Midbrain (tissue), 1 donor: ENCODE data around the gene YTHDF2.

Source experiments
- DNase-seq: peaks from one replicate; lab custom pipeline; 2025; lab: John Stamatoyannopoulos, UW

Gene YTHDF2

DNA sequence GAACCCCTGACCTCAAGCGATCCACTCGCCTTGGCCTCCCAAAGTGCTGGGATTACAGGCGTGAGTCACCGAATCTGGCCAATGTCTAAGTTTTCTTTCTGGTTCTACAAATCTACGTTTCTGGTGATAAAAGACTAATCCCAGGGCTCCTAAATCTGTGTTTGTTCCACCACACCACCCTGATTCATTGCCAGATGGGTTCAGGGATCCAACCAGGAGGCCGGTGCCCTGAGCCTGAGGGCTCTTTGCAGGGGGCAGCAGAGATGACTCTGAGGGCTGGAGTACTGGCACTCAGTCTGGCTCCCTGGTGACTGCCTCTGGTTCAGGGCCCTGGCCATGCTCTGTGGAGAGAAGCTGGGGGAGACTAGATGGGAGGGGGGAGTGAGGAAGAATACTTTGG is 64.7 kb downstream of the YTHDF2 start:
- DNase-seq = no peak

DNA sequence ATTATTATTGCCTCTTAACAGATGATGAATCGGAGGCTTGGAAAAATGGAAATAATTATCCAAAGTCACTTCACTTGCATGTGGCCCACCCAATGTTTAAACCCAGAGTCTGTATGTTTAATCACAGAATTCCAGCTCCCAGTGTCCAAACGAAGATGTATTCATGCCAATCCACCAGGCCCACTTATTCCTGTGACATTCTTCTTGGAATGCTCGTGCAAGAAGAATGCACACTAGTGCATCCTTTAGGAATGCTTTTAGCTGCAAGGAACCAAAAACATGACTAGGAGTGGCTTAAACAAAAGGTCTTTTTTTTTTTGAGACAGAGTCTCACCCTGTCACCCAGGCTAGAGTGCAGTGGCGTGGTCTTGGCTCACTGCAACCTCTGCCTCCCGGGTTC is 66.3 kb downstream of the YTHDF2 start:
- DNase-seq = no peak

DNA sequence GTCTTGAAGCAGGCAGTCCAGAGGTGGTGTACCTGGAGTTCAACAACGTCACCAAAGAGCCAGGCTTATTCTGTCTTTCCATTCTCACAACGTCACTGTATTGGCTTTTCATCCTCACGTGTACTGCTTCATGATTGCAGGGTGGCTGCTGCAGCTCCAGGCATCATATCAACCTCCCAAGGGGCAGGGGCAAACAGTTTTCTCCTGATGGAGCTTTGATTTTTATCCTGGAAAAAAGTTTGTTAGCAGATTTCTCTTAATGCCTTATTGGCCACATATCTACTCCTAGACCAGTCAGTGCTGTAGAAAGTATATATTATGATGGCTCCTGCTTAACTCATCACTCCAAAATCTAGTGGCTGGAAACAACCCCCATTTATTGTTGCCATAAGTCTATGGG is 66.9 kb downstream of the YTHDF2 start:
- DNase-seq = no peak

DNA sequence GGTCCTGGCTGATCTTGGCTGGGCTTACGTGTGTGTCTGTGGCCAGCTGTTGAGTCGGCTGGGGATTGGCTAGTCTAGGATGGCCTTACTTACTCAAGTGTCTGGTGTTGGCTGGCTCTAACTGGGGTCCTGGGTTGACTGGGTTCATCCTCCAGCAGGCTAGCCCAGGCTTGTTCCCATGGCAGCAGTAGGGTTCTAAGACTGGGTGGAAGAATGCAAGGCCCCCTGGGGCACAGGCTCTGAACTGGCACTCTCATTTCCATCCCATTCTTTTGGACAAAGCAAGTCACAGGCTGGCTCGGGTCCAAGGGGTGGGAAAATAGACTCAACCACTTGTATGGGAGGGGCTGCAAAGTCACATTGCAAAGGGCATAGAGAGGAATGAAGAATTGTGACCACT is 67.3 kb downstream of the YTHDF2 start:
- DNase-seq = no peak

DNA sequence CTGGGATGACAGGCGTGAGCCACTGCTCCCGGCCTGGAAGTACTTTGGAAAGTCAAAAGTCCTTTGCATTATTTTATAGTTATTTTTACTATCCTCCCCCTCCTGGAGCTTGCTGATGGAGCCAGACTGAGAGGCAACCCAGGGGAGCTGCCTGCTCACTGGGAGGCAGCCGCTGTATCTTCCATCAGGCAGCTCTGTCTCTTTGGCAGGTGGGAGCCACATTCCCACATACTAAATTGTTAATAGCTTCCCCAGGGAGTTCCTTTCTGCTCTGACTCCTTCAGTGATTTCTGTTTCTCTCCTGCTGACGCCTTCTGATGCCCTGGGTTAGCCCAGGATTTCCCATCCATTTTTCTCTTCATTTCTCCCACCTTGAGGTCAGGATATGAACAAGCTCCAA is 70.3 kb downstream of the YTHDF2 start:
- DNase-seq = no peak

DNA sequence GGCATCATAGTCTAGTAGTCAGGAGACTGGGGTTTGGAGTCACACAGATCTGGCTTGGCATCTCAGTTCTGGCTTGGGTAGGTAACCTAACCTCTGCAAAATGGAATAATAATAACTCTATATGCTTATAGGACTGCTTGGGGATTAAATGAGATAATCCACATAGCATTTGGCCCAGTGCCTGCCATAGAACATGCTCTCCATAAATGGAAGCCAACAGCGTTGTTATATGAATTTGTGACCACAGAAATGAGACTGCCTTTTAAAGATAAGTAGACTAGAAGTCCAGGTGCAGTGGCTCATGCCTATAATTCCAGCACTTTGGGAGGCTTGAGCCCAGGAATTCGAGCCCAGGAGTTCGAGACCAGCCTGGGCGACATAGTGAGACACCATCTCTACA is 71.2 kb downstream of the YTHDF2 start:
- no peak for DNase-seq

DNA sequence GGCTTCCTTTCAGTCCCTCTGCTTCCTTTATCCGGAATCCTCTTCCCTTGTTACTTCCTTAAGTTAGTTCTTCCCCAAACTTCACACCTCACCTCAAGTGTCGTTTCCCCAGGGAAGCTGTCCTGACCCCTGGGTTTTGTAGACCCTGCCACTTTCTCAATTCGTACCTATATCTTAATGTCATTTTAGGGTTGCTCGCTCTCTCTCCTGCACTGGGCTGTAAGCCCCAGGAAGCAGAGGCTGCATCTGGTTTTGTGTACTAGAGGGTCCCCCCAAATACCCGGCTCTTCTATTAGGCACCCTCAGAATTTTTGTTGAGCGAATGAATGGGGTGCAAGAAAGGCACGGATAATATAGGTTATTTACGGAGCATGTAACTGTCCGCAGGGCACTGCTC is 74.6 kb downstream of the YTHDF2 start:
- DNase-seq = no peak

DNA sequence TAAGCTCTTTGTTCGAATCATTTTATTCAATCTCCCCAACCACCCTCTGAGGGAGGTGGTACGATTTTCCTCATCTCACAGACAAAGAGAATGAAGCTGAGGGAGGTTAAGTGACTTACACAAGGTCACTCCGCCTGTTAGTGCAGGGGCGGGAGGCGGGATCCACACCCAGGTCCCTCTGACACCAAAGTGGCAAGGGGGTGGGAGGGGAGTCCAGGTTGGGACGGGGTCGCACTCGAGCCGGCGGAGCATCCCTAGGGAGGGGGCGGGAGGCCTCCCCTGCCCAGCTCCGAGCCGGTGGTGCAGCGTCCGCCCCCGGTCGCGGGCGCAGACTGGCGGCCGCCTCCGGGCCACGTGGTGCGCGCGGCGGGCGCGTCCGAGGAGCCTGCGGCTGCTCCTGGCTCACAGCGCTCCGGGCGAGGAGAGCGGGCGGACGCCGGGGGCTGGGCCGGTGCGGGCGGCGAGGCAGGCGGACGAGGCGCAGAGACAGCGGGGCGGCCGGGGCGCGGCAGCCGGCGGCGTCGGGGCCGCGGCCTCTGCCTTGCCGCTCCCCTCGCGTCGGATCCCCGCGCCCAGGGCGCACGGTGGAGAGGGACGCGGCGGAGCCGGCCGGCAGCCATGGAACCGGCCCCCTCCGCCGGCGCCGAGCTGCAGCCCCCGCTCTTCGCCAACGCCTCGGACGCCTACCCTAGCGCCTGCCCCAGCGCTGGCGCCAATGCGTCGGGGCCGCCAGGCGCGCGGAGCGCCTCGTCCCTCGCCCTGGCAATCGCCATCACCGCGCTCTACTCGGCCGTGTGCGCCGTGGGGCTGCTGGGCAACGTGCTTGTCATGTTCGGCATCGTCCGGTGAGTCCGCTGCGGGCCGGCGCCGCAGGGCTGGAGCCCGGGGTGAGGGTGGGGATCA is 75.3 kb downstream of the YTHDF2 start, which contains the start of gene OPRD1:
Gene OPRD1, plus strand, starts transcription at position 405 of the 903 bp plus-strand sequence. Its CDS starts 214 bp downstream, at position 619.
- DNase-seq = no peak

DNA sequence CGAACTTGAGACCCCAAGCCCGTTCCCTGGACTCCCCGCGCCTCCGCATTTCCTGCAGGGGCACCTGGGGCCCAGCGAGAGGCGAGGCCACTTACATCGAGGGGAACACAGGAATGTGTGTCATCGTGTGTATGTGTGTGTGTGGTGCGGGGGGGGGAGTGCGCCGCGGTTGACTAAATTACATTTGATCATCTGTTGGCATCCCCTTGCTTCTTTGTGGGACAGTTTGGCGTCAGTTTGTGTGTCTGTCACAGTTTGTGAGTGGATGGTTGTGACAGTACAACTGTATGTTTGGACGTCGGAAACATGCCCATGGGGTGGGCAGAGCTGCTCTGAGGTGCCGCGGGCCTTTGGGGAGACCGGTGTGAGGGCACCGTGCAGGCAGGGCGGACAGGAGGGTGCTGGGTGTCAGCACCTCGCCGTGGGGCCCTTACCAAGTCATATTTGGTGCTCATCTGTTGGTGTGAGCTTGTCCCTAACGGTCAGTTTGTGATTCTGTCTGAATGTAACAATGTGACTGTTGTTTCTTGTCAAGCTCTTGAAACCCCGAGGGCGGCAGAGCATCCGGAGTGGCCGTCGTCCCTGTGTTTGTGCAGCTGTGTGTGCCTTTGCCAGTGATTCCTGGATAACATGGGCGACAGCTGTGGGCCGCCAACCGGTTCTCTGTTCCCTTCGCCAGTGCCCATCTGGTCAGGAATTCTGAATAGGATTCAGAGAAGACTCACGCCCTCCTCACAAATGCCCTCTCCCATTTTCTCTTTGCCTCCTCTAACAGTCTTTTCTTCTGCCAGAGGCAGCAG is 76.1 kb downstream of the YTHDF2 start:
- no peak for DNase-seq

DNA sequence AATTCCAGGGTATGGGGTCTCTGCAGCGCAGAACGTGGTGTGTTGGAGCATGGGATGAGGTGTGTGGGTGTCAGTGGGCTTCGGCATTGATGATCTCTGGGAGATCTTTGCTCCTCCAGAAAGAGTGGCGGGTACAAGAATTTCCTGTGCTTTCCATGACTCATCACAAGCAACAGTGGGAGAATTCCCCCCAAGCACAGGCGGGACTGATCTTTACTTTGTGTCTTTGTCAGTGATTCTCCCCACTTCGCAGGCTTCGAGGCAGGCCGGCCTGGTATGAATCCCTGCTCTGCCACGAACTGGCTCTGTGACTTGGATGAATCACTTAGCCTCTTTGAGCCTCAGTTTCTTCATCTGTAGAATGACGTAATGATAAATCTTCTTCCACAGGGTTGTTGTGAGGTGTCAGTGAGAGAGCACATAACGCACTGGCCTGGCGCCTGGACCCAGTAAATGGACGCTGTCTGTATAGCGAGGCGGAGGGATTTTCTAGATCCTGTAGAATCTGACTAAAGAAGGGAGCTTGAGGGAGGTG is 77.3 kb downstream of the YTHDF2 start:
- DNase-seq = no peak

DNA sequence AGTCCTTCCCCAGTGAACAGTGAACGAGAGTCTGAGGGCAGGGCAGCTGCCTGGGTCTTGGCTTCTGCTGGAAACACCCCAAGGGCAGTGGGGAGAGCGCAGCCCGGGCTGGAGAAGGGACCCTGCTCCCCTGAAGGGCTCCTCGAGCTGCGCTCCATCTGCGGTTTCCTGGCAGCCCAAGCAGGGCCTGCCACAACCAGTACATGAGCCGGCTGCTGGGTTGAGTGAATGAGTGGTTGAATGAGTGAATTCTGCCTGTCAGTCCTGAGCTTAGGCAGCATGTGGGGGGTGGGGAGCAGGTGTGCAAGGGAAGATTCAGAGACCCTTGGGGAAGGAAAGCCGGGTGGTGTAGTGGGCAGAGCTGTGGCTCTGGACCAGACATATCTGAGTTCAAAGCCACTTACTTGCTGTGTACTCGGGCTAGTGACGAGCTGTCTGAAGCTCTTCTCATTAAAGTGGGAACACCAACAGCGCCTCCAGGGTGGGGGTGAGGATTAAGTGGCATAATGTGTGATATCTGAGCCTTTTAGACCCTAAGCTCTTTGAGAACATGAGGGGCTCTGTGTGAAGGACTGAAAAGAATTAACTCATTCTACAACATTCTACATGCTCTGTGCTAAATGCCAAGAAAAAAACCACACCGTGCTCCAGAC is 78.9 kb downstream of the YTHDF2 start:
- DNase-seq = no peak

DNA sequence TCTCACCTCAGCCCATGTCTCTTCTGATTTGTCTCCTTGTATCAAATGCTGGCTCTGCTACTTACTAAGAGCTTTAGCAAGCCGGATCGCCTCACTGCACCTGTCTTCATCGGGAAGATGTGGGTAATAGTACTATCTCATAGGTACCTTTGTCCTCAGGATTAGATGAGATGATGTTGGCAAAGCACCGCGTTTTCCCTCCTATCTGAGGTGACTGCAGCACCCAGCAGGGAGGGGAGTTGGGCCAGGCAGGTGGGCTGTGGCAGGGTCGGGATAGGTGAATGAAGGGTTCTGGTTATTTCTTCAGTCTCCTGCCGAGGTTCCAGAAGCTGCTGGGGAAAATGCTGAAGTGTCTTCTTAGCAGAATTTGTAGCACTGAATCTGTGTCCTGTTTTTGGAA is 80.4 kb downstream of the YTHDF2 start:
- no peak for DNase-seq

DNA sequence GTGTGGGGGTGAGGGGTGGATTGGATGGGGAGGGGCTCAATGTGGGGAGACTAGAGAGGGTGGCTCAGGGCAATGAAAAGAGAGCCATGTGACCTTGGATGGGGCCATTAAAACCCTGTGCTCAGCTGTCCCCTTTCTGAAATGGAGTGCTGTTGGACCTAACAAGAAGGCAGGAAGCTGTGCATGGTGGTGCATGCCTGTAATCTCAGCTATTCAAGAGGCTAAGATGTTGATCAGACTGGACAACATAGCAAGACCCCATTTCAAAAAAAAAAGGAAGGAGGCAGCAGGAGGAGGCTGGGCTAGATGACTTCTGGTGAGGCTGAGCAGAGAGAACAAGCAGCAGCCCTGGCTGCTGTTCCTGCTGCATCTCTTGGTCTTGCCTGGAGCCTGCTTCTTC is 82.3 kb downstream of the YTHDF2 start:
- no peak for DNase-seq
